Measurements from ENCODE around the gene HERC2.

DNA sequence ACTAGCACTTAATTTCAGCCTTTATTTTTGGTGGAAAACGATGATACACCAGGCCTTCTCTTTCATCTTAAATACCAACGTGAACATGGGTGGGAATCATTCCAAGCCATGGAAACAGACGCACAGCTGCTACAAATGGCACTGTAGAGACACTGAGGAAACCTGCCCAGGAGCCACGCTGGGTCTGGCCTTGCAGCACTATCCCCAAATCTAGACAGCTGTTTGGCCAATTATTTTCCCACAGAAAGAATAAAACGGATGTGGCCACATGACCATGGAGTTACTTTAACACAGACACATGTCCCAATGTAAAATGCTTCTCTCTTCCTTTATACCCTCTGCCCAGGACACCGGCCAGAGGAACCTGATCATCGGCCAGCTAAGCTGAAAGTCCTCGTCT lies 139.2 kb downstream of the HERC2 start:
- TF ChIP-seq, protein P1, sequence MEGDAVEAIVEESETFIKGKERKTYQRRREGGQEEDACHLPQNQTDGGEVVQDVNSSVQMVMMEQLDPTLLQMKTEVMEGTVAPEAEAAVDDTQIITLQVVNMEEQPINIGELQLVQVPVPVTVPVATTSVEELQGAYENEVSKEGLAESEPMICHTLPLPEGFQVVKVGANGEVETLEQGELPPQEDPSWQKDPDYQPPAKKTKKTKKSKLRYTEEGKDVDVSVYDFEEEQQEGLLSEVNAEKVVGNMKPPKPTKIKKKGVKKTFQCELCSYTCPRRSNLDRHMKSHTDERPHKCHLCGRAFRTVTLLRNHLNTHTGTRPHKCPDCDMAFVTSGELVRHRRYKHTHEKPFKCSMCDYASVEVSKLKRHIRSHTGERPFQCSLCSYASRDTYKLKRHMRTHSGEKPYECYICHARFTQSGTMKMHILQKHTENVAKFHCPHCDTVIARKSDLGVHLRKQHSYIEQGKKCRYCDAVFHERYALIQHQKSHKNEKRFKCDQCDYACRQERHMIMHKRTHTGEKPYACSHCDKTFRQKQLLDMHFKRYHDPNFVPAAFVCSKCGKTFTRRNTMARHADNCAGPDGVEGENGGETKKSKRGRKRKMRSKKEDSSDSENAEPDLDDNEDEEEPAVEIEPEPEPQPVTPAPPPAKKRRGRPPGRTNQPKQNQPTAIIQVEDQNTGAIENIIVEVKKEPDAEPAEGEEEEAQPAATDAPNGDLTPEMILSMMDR (IDR thresholded peaks at IDR 0.05), result no peak
- no peak for TF ChIP-seq POLR2A (IDR thresholded peaks at IDR 0.05)
